GM12872 (cell line): ENCODE data around the gene RASGRF1.

ENCODE experiments used
- CTCF ChIP-seq: IDR thresholded peaks from 3 replicates; pipeline ENCODE4 v1.5.1; 2011; ENCODE audit warnings: low read depth, mild to moderate bottlenecking, low read length, moderate library complexity; ENCODE audit not compliant: insufficient read depth

Gene RASGRF1

GRCh38 chr15:78955355-78955754, 135.2 kb downstream of the RASGRF1 start:
- no peak for TF ChIP-seq CTCF

GRCh38 chr15:78951841-78952238, 138.7 kb downstream of the RASGRF1 start:
- no peak for TF ChIP-seq CTCF

DNA sequence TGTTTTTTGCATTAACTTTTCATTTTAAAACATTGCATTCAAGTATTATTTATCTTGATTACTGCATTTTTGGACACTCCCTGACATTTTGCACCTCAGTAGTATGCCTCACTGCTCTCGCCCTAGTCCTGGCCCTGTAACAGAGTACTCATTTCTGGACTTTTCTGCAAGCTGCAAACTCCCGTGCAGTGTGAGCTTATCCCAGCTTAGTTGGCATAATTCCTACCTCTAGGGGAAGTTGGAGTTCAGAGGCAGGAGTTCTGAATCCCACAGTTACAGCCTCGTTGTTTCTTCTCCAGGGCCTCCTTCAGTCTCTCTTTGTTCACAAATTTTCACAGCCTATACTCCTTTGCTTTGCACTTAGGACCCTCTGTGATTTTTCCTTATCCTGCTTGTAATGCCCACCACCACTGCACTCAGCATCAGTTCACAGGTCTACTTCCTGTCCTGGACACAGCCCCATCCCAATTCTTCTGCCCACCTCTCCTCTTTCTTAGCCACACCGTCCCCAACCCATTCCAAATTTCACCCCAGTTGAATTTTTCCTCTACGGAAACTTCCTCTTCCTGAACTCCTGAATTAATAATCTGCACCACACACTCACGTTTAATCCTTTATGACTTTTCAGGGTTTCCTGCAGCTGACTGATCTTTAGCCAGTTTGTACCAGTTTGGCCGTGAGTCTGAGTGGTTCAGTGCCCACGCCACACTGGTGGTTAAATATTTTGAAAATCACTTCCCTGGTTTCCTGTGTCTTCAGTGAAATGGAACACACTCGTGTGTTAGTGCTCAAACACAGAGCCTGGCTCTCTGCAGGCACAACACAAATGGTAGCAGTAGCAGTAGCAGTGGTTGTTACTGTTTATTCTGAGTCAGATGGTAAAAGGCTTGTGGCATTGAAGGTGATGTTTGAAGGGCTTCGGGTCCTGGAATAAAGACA, 139.4 kb downstream of the RASGRF1 start:
- 0 out of 3 replicates have a peak, but pooled peaks have one; percentile 5 for TF ChIP-seq CTCF

- no peak for TF ChIP-seq CTCF
Measured at GRCh38 chr15:78950343-78950742, 140.2 kb downstream of the RASGRF1 start.

GRCh38 chr15:78949461-78949860, 141.1 kb downstream of the RASGRF1 start:
- no peak for TF ChIP-seq CTCF

DNA sequence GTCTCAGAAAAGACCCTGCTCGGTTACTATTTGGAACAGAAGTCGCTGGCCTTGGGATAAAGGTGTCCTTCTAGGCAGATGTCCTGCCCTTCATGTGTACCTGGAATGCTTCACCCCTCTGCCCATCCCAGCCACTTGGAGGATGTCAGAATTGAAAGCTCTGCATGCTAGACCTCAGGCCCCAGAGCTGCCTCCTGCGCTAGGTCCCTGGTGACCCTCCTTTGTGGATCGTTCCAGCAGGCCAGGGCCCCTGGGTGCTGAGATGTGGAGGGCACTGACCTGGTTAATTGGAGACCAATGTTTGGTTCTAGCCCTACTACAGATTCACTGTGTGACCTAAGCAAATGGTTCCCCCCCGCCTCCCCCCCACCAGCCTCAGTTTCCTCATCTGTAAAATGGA, 143.1 kb downstream of the RASGRF1 start:
- no peak for TF ChIP-seq CTCF

- no peak for TF ChIP-seq CTCF
Measured at GRCh38 chr15:78946493-78946892, 144.1 kb downstream of the RASGRF1 start.
